Lower leg skin (tissue), 4 donors: Measurements from ENCODE around the gene FIBCD1. TPM values are rescaled to one million over a fixed set of nuclear protein-coding genes. Genes with fewer than 3 reads are reported as not detected.
"Not testable (repeated sequence)": the region's sequence is repeated elsewhere in the genome, so short reads cannot be mapped to it uniquely, and the experiment has no call there.

Source experiments
- DNase-seq, 2 donors: peaks; one replicate each; pipeline ENCODE4 v3.0.0-alpha.2; 2019; ENCODE audit warnings: low spot score in 2 of 2
- H3K4me3 ChIP-seq: fragments of 200-600 bp; sonication (generic); 2 replicates; pipeline ENCODE4 v1.5.1; 2017; ENCODE audit warnings: mild to moderate bottlenecking, low read depth; ENCODE audit not compliant: poor library complexity, severe bottlenecking
- CTCF ChIP-seq, 3 donors: fragments of 450-650 bp; IDR thresholded peaks; one replicate each; pipeline ENCODE4 v1.5.1; 2016; ENCODE audit warnings: antibody characterized with exemption in 3 of 3, mild to moderate bottlenecking in 3 of 3, moderate library complexity in 2 of 3
- POLR2A ChIP-seq, 2 donors: fragments of 450-650 bp; IDR thresholded peaks; one replicate each; pipeline ENCODE4 v1.6.1; 2016 to 2017; ENCODE audit warnings: antibody characterized with exemption in 2 of 2, mild to moderate bottlenecking in 1 of 2, moderate library complexity in 1 of 2
- WGBS, 2 donors: methylation state at CpG; one replicate each; pipeline ENCODE4 v1.1.5; 2018; 5-methylcytosine and 5-hydroxymethylcytosine counted together
- intact Hi-C: fragments of 100-400 bp; cut with DNase I; formaldehyde crosslinking; loops from one replicate; pipeline ENCODE4 v1.15.0; 2023; ENCODE audit warnings: low total_unique reads
- total RNA-seq, 4 donors: library from RNA; depleted of rRNA; stranded (reverse); fragments of >200 nt; gene quantifications; one replicate each; pipeline ENCODE4 v1.1.0, GENCODE V29; 2016

Gene FIBCD1
- total RNA-seq, 4 donors from 2014 or later = 0.17 to 0.42 TPM; not detected in 2

GRCh38 chr9:130960522-130961378 is 21.7 kb upstream of the FIBCD1 start:
- intact Hi-C loops = no loop called here
- no peak for DNase-seq
- no peak for TF ChIP-seq POLR2A (IDR thresholded peaks at IDR 0.05)
- no peak for TF ChIP-seq CTCF (IDR thresholded peaks at IDR 0.05)
- 92% methylated on average over 14 of the region's 14 CpGs for WGBS, 2 donors
- H3K4me3 ChIP-seq = no peak overlapping the region

DNA sequence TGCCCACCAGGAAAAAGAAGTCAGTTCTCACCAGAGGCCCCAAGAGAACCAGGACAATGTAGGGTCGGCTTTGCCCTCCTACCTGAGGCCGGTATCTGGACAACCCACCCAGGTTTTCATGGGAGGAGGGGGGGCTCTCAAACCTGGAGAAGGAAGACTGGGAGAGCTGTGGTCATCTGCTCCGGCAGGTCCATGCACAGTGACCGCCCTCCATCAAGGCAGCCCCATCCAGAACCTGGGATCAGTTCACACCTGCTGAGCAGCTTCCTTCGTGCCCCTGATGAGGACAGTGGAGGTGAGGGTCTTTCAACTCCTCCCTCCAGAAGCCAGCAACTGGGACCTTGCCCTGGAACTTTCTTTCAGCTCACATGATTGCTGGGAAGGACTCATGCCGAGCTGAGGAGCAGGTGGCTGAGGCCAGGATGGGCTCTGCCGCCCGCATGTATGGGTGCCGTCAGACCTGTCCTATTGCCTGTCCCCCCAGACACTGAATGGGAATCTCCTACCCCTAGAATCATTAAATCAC is 20.8 kb upstream of the FIBCD1 start:
- intact Hi-C loops = no loop called here
- DNase-seq = no peak
- H3K4me3 ChIP-seq = no peak overlapping the region
- no peak for TF ChIP-seq CTCF (IDR thresholded peaks at IDR 0.05)
- no peak for TF ChIP-seq POLR2A (IDR thresholded peaks at IDR 0.05)
- WGBS, 2 donors = 84 to 91% methylated on average over 9 of the region's 9 CpGs

DNA sequence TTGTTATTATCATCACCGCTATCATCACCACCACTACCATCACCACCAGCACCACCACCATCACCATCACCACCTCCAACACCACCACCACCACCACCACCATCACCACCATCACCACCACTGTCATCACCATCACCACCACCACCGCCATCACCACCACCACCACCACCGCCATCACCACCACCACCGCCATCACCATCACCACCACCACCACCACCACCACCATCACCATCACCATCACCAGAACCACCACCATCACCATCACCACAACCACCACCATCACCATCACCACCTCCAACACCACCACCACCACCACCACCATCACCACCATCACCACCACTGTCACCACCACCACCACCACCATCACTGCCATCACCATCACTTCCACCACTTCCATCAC is 19.5 kb upstream of the FIBCD1 start:
- 77 to 86% methylated on average over 4 of the region's 4 CpGs for WGBS, 2 donors
- DNase-seq, H3K4me3 ChIP-seq, intact Hi-C loops: not testable (repeated sequence)

- no peak for DNase-seq
- intact Hi-C loops = no loop called here
- 72 to 84% methylated on average over 11 of the region's 11 CpGs for WGBS, 2 donors
- no peak overlapping the region for H3K4me3 ChIP-seq
- TF ChIP-seq POLR2A (IDR thresholded peaks at IDR 0.05) = no peak
- TF ChIP-seq CTCF (IDR thresholded peaks at IDR 0.05) = no peak
Measured at GRCh38 chr9:130957451-130958203, 18.6 kb upstream of the FIBCD1 start.

DNA sequence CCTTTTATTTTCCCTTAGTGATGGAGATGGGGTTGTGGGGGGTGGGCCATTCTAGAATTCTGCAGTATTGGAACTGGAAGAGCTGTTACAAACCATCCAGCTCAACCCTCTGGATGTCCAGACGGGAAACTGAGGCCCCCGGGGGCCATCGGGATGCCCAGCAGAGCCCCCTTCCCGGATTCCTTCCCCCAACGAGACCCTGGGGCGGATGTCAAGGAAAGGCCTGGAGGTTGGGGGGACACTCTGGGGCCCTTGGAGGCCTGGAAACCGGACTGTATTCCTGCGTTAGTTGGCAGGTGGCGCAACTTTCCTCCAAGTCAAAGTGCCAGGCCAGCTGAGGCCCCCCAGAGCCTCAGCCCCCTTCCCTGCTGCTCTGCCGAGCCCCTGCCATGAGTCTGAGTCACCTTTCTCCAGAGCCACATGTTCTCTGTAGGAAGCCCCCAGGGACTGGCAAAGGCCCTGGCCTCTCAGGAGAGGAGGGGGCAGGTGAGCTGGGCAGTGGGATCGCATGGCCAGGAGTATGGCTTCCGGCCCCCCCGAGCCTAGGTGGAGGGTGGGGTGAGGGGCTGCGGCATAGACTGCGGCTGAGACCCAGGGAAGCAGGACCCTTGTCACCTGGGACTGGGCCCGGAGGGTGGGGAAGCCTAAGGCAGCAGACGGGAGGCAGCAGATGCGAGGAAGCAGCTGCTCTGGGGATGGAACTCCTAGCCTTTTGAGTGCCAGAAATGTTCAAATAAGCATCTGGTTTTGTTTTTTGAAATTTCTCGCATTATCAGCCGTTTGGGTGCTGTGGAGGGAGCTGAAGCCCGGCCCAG is 17.8 kb upstream of the FIBCD1 start:
- H3K4me3 ChIP-seq = no peak overlapping the region
- TF ChIP-seq CTCF (IDR thresholded peaks at IDR 0.05) (no peak), POLR2A (IDR thresholded peaks at IDR 0.05) (no peak)
- intact Hi-C loops = no loop called here
- 59 to 60% methylated on average over 18 to 21 of the region's 21 CpGs for WGBS, 2 donors
- no peak for DNase-seq
